ENCODE results near the gene CABP4. TPM values are rescaled to one million over a fixed set of nuclear protein-coding genes. Genes with fewer than 3 reads are reported as not detected.
"Not testable (repeated sequence)": the region's sequence is repeated elsewhere in the genome, so short reads cannot be mapped to it uniquely, and the experiment has no call there.

Gene CABP4
- total RNA-seq, 1 donor: not detected

DNA sequence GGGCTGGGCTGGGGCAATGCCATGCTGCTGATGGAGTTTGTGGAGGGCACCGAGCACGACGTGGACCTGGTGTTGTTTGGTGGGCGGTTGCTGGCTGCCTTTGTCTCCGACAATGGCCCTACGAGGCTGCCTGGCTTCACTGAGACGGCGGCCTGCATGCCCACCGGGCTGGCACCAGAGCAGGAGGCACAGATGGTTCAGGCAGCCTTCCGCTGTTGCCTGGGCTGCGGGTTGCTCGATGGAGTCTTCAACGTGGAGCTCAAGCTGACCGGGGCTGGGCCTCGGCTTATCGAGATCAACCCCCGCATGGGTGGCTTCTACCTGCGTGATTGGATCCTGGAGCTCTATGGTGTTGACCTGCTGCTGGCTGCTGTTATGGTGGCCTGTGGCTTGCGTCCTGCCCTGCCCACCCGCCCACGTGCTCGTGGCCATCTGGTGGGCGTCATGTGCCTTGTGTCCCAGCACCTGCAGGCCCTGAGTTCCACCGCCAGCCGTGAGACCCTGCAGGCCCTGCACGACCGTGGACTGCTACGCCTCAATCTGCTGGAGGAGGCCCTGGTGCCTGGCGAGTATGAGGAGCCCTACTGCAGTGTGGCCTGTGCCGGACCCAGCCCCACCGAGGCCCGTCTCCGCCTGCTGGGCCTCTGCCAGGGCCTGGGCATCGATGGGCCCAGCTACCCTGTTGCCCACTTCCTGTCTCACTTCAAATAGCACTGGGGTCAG, 31.1 kb upstream of the CABP4 start:
- no peak for DNase-seq (ENCODE audit: low read depth)
- TF ChIP-seq, protein P1, sequence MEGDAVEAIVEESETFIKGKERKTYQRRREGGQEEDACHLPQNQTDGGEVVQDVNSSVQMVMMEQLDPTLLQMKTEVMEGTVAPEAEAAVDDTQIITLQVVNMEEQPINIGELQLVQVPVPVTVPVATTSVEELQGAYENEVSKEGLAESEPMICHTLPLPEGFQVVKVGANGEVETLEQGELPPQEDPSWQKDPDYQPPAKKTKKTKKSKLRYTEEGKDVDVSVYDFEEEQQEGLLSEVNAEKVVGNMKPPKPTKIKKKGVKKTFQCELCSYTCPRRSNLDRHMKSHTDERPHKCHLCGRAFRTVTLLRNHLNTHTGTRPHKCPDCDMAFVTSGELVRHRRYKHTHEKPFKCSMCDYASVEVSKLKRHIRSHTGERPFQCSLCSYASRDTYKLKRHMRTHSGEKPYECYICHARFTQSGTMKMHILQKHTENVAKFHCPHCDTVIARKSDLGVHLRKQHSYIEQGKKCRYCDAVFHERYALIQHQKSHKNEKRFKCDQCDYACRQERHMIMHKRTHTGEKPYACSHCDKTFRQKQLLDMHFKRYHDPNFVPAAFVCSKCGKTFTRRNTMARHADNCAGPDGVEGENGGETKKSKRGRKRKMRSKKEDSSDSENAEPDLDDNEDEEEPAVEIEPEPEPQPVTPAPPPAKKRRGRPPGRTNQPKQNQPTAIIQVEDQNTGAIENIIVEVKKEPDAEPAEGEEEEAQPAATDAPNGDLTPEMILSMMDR (IDR thresholded peaks at IDR 0.05; ENCODE audit: insufficient read depth, low read length): no peak
- H3K4me3 ChIP-seq (ENCODE audit: low read depth, low read length): no peak overlapping the region

DNA sequence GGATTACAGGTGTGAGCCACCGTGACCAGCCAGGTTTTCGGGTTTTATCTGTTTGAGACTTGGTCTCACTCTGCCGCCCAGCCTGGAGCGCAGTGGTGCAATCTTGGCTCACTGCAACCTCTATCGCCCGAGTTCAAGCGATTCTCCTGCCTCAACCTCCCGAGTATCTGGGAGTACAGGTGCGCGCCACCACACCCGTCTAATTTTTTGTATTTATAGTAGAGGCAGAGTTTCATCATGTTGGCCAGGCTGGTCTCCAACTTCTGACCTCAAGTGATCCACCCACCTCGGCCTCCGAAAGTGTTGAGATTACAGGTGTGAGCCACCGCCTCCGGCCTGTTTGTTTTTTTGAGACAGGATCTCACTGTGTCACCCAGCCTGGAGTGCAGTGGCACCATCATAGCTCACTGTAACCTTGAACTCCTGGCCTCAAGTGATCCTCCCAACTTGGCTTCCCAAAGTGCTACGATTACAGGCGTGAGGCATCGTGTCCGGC, 27.7 kb upstream of the CABP4 start:
- DNase-seq (ENCODE audit: low read depth): not testable (repeated sequence)
- peak overlapping the region; percentile 95 for H3K4me3 ChIP-seq (ENCODE audit: low read depth, low read length)

DNA sequence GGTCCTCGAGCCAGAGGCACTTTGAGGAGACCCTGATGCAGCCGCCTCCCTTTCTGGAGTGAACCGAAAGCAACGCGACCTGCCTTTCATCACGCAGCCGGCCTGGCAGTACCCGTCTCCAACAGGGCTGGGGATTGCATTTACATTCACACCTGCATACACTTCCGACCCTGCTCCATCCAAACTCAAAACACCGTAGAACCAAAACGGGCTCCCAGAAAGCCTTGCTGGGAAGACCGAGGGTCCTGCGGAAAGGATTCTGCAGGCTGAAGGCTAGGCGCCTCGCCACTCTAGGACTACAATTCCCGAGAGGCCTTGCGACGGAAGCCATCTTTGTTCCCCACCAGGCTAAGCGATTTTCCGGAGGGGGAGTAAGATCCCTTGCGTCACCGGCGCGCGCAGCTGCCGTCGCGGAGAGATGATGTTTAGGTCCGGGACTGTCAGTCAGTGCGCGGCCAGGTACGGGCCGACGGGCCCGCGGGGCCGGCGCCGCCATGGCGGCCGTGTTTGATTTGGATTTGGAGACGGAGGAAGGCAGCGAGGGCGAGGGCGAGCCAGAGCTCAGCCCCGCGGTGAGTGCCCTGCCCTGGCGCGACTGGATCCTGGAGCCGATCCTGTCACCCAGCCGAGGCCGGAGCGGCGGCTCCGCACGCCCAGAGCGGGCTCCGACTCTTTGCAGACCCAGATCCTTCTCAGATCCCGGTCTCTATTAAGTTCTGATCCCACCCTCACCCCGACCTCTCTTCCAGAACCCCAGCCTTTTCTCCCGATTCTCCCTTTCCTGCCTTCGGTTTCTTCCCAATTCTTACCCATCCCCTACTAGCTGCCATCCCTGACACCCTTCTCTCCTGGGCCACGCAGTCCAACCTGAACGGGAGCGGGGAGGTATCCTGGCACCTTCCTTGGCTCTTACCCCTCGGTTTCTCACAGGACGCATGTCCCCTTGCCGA, 26.8 kb upstream of the CABP4 start, which contains the start of gene RPS6KB2:
RPS6KB2 (plus strand) TSS at position 443 of the 950 bp plus-strand sequence; CDS start at position 495, 52 bp downstream.
- H3K4me3 ChIP-seq (ENCODE audit: low read depth, low read length): peak within 1 kb of the TSS; percentile 95
- DNase-seq (ENCODE audit: low read depth): peak; percentile 97
- TF ChIP-seq, protein P1 (IDR thresholded peaks at IDR 0.05; ENCODE audit: insufficient read depth, low read length): no peak

DNA sequence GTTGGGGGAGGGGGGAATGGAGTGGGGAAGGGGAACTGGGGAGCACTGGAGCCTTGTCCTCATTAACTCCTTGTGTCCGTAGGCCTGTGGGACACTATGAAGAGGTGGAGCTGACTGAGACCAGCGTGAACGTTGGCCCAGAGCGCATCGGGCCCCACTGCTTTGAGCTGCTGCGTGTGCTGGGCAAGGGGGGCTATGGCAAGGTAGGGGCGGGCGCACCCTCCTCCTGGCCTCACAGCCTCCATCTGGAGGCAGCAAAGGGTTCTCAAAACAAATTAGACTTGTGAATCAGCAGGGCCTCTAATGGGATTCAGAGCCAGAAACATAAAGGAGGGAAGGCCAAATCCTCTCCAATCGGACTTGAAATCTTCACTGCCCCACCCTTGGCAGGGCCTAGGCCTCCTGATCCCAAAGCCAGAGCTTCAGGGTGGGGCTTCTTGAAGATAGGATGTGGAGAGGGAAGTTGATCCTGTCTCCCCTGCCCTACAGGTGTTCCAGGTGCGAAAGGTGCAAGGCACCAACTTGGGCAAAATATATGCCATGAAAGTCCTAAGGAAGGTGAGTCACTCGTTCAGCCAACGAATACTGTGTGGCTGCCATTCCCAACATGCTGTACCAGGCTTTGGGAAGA, 26.0 kb upstream of the CABP4 start:
- TF ChIP-seq, protein P1 (IDR thresholded peaks at IDR 0.05; ENCODE audit: insufficient read depth, low read length): no peak
- H3K4me3 ChIP-seq (ENCODE audit: low read depth, low read length): peak overlapping the region; percentile 95
- peak; percentile 25 for DNase-seq (ENCODE audit: low read depth)

DNA sequence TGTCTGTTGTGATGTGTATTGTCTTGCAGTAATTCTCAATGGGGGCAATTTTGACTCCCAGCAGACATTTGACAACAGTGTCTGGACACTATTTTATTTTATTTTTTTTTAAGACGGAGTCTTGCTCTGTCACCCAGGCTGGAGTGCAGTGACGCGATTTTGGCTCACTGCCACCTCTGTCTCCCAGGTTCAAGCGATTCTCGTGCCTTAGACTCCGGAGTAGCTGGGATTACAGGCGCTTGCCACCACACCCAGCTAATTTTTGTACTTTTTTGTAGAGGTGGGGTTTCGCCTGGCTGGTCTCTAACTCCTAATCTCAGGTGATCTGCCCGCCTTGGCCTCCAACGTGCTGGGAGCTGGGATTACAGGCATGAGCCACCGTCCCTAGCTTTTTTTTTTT, 25.4 kb upstream of the CABP4 start:
- peak overlapping the region; percentile 95 for H3K4me3 ChIP-seq (ENCODE audit: low read depth, low read length)
- TF ChIP-seq, protein P1 (IDR thresholded peaks at IDR 0.05; ENCODE audit: insufficient read depth, low read length): no peak
- no peak for DNase-seq (ENCODE audit: low read depth)

DNA sequence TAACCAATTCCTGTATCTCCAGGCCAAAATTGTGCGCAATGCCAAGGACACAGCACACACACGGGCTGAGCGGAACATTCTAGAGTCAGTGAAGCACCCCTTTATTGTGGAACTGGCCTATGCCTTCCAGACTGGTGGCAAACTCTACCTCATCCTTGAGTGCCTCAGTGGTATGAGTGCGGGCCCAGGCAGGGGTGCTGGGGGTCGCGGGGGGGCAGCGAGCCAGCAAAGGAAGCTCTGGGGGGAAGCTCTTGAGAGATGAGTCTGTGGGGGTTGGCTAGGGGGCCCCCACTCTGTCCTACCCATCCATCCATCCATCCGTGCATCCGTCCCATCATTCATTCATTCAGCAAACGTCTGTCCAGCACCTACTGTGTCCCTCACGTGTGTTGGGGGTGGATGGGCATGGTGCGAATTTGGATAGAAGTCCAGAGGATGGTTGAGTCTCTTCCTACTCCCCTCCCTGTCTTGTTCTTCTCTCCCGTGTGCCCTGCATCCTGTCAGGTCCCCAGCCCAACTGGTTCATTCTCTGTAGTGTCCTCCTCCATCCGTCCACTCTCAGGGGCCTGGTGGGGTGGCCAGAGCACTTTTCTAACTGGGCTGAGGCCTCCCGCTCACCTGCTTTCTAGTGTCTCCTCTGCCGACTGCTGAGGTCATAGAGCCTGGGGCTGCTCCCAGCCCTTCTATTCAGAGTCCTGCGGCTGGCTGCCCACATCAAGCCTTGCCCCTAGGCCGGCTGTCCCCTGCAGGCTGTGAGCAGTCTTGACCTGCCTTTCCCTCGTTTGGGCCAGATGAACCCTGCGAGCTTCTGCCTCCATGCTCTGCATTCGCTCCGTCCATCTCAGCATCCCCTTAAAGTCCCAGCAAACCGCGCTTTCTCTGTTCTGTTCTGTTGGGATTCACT, 23.6 kb upstream of the CABP4 start:
- H3K4me3 ChIP-seq (ENCODE audit: low read depth, low read length): no peak overlapping the region
- DNase-seq (ENCODE audit: low read depth): no peak
- TF ChIP-seq, protein P1 (IDR thresholded peaks at IDR 0.05; ENCODE audit: insufficient read depth, low read length): no peak

Measured in fibroblast of the aortic adventitia (primary cell).